CD4-positive, CD25-positive, alpha-beta regulatory T cell (primary cell): ENCODE measurements around the gene ETV1. TPM values are rescaled to one million over a fixed set of nuclear protein-coding genes. Genes with fewer than 3 reads are reported as not detected.

Experiments
- ATAC-seq, 2 donors: fragments of 150-1000 bp; cut with Tn5 transposase; one replicate each; pipeline ENCODE4 v1.10.0; 2021; ENCODE audit warnings: low read depth in 2 of 2, moderate number of reproducible peaks in 2 of 2, moderate library complexity in 1 of 2
- DNase-seq, 3 donors: peaks; one replicate each; pipeline versions ENCODE4 v3.0.0 to v3.0.0-alpha.2; 2012 to 2022; ENCODE audit warnings: mixed read lengths in 1 of 3
- H3K27ac ChIP-seq: one replicate; pipeline ENCODE4 v1.7.0; 2013; ENCODE audit warnings: mild to moderate bottlenecking, low read length; ENCODE audit not compliant: insufficient read depth, poor library complexity, severe bottlenecking
- H3K27me3 ChIP-seq: one replicate; pipeline ENCODE4 v1.7.0; 2013; ENCODE audit warnings: low read length; ENCODE audit not compliant: control insufficient read depth, insufficient read depth
- H3K36me3 ChIP-seq: one replicate; pipeline ENCODE4 v1.7.0; 2013; ENCODE audit warnings: mild to moderate bottlenecking, low read length, moderate library complexity; ENCODE audit not compliant: control insufficient read depth, insufficient read depth
- H3K4me1 ChIP-seq: 2 replicates; pipeline ENCODE4 v1.7.0; 2013; ENCODE audit warnings: mild to moderate bottlenecking, low read length; ENCODE audit not compliant: insufficient read depth, control insufficient read depth, poor library complexity, severe bottlenecking
- H3K4me3 ChIP-seq: one replicate; pipeline ENCODE4 v1.7.0; 2013; ENCODE audit warnings: low read depth, mild to moderate bottlenecking, low read length, moderate library complexity
- H3K9me3 ChIP-seq, 2 experiments: 1 replicate in 1 of 2; 2 replicates in 1 of 2; pipeline ENCODE4 v1.7.0; 2013; ENCODE audit warnings: low read length in 2 of 2, mild to moderate bottlenecking in 1 of 2, moderate library complexity in 1 of 2; ENCODE audit not compliant: control insufficient read depth in 2 of 2
- H3K27ac Mint-ChIP-seq, 3 donors: one replicate each; pipeline ENCODE4 v1.8.0; 2020 to 2022; ENCODE audit warnings: mild to moderate bottlenecking in 3 of 3, mixed read lengths in 3 of 3, moderate library complexity in 2 of 3
- H3K27me3 Mint-ChIP-seq: one replicate; pipeline ENCODE4 v1.8.0; 2022; ENCODE audit warnings: mild to moderate bottlenecking, mixed read lengths
- H3K36me3 Mint-ChIP-seq: one replicate; pipeline ENCODE4 v1.8.0; 2020; ENCODE audit warnings: mixed read lengths
- H3K4me1 Mint-ChIP-seq, 4 donors: one replicate each; pipeline ENCODE4 v1.8.0; 2020 to 2022; ENCODE audit warnings: mixed read lengths in 4 of 4, mild to moderate bottlenecking in 1 of 4
- H3K4me3 Mint-ChIP-seq, 4 donors: one replicate each; pipeline ENCODE4 v1.8.0; 2020 to 2022; ENCODE audit warnings: mild to moderate bottlenecking in 4 of 4, mixed read lengths in 4 of 4, moderate library complexity in 3 of 4
- H3K9me3 Mint-ChIP-seq, 7 donors: one replicate each; pipeline ENCODE4 v1.8.0; 2020 to 2022; ENCODE audit warnings: mixed read lengths in 7 of 7, mild to moderate bottlenecking in 3 of 7, moderate library complexity in 2 of 7
- polyA plus RNA-seq, 4 donors: library from polyadenylated mRNA; unstranded; fragments of 300-500 nt; fragmentation: Illumina TruSeq; gene quantifications; one replicate each; pipeline ENCODE4 v1.2.3, GENCODE V29; 2021
- total RNA-seq: library from RNA; stranded (reverse); gene quantifications from one replicate; pipeline ENCODE4 v1.2.3, GENCODE V29; 2022

Gene ETV1
- total RNA-seq (0.07 TPM), polyA plus RNA-seq (1 to 10 TPM in 1 of 4 donors, under 1 TPM in 2, not detected in 1; 0.15 to 1.2 (median 0.81) TPM)

- Mint-ChIP-seq H3K27me3 (peaks cover 9% of the 10 kb centered on the region), H3K4me3 (no peak within 1 kb of the TSS), H3K4me1 (no peaks in the 10 kb centered on the region), H3K27ac (no peak within 1 kb of the TSS), H3K36me3 (no peaks in the 10 kb centered on the region), H3K9me3 (peaks cover 0 to 3% (median 0%) of the 10 kb centered on the region in 7 donors)
- no peak within 1 kb of the TSS for H3K27ac ChIP-seq
- H3K9me3 ChIP-seq: no peaks in the 10 kb centered on the region
- peak in 1 of 2 donors; percentile 33 for ATAC-seq
- peak within 1 kb of the TSS; percentile 64 for H3K4me3 ChIP-seq
- H3K36me3 ChIP-seq: no peaks in the 10 kb centered on the region
- peaks cover 6% of the 10 kb centered on the region for H3K27me3 ChIP-seq
- no peak for DNase-seq
- peaks cover 19% of the 10 kb centered on the region for H3K4me1 ChIP-seq
These were observed at the start of gene ETV1 for GRCh38 chr7:13989126-13989948. Gene ETV1 (minus strand): TSS chr7:13989666. CDS start chr7:13989052, 614 bp downstream.

- H3K27me3 ChIP-seq: no peaks in the 10 kb centered on the region
- no peaks in the 10 kb centered on the region for H3K9me3 ChIP-seq
- H3K27me3 Mint-ChIP-seq: peaks cover 9% of the 10 kb centered on the region
- H3K4me1 ChIP-seq: no peaks in the 10 kb centered on the region
- no peaks in the 10 kb centered on the region for H3K4me1 Mint-ChIP-seq
- no peak overlapping the region for H3K4me3 ChIP-seq
- DNase-seq (no peak), ATAC-seq (no peak)
- no peak overlapping the region for H3K4me3 Mint-ChIP-seq
- no peaks in the 10 kb centered on the region for H3K36me3 Mint-ChIP-seq
- no peak overlapping the region for H3K27ac ChIP-seq
- H3K9me3 Mint-ChIP-seq: peaks cover 0 to 6% (median 0%) of the 10 kb centered on the region in 7 donors
- H3K36me3 ChIP-seq: no peaks in the 10 kb centered on the region
- no peak overlapping the region for H3K27ac Mint-ChIP-seq
These were observed 34.9 kb upstream of the ETV1 start for GRCh38 chr7:14024406-14024805.

- Mint-ChIP-seq H3K27me3 (peaks cover 9% of the 10 kb centered on the region), H3K4me3 (no peak overlapping the region), H3K4me1 (no peaks in the 10 kb centered on the region), H3K27ac (no peak overlapping the region), H3K9me3 (peaks cover 0 to 6% (median 0%) of the 10 kb centered on the region in 7 donors), H3K36me3 (no peaks in the 10 kb centered on the region)
- no peak for ATAC-seq
- no peaks in the 10 kb centered on the region for H3K36me3 ChIP-seq
- no peaks in the 10 kb centered on the region for H3K9me3 ChIP-seq
- H3K27ac ChIP-seq: no peak overlapping the region
- no peaks in the 10 kb centered on the region for H3K27me3 ChIP-seq
- no peaks in the 10 kb centered on the region for H3K4me1 ChIP-seq
- H3K4me3 ChIP-seq: no peak overlapping the region
- no peak for DNase-seq
These were observed 34.4 kb upstream of the ETV1 start for GRCh38 chr7:14023838-14024237.

- peaks cover 0 to 8% (median 1%) of the 10 kb centered on the region in 7 donors for H3K9me3 Mint-ChIP-seq
- ATAC-seq (no peak), DNase-seq (no peak)
- peaks cover 7% of the 10 kb centered on the region for H3K27me3 Mint-ChIP-seq
- H3K4me1 ChIP-seq: no peaks in the 10 kb centered on the region
- no peaks in the 10 kb centered on the region for H3K9me3 ChIP-seq
- H3K36me3 ChIP-seq: no peaks in the 10 kb centered on the region
- H3K36me3 Mint-ChIP-seq: no peaks in the 10 kb centered on the region
- H3K27ac Mint-ChIP-seq: no peak overlapping the region
- H3K4me3 ChIP-seq: no peak overlapping the region
- H3K4me1 Mint-ChIP-seq: no peaks in the 10 kb centered on the region
- no peaks in the 10 kb centered on the region for H3K27me3 ChIP-seq
- no peak overlapping the region for H3K4me3 Mint-ChIP-seq
- H3K27ac ChIP-seq: no peak overlapping the region
These were observed 33.9 kb upstream of the ETV1 start for GRCh38 chr7:14023342-14023741.

- H3K9me3 ChIP-seq: no peaks in the 10 kb centered on the region
- H3K4me3 ChIP-seq: no peak overlapping the region
- no peaks in the 10 kb centered on the region for H3K27me3 ChIP-seq
- H3K27ac ChIP-seq: no peak overlapping the region
- H3K9me3 Mint-ChIP-seq: peaks cover 0 to 6% (median 1%) of the 10 kb centered on the region in 7 donors
- ATAC-seq (no peak), DNase-seq (no peak)
- no peak overlapping the region for H3K4me3 Mint-ChIP-seq
- no peaks in the 10 kb centered on the region for H3K36me3 ChIP-seq
- no peaks in the 10 kb centered on the region for H3K4me1 Mint-ChIP-seq
- H3K36me3 Mint-ChIP-seq: no peaks in the 10 kb centered on the region
- no peaks in the 10 kb centered on the region for H3K4me1 ChIP-seq
- no peak overlapping the region for H3K27ac Mint-ChIP-seq
- H3K27me3 Mint-ChIP-seq: peaks cover 4% of the 10 kb centered on the region
These were observed 31.6 kb upstream of the ETV1 start for GRCh38 chr7:14021069-14021468.

GRCh38 chr7:14020339-14020900 lies 31.0 kb upstream of the ETV1 start:
- Mint-ChIP-seq H3K4me1 (no peaks in the 10 kb centered on the region), H3K36me3 (no peaks in the 10 kb centered on the region), H3K9me3 (peaks cover 0 to 6% (median 1%) of the 10 kb centered on the region in 7 donors), H3K27me3 (peaks cover 4% of the 10 kb centered on the region), H3K27ac (no peak overlapping the region), H3K4me3 (no peak overlapping the region)
- no peaks in the 10 kb centered on the region for H3K9me3 ChIP-seq
- H3K27ac ChIP-seq: no peak overlapping the region
- H3K4me3 ChIP-seq: no peak overlapping the region
- no peaks in the 10 kb centered on the region for H3K4me1 ChIP-seq
- DNase-seq (no peak), ATAC-seq (no peak)
- H3K27me3 ChIP-seq: no peaks in the 10 kb centered on the region
- H3K36me3 ChIP-seq: no peaks in the 10 kb centered on the region

GRCh38 chr7:14018751-14019150 lies 29.3 kb upstream of the ETV1 start:
- H3K27ac Mint-ChIP-seq: no peak overlapping the region
- ATAC-seq: no peak
- H3K4me1 ChIP-seq: no peaks in the 10 kb centered on the region

More at GRCh38 chr7:14018751-14019150, 29.3 kb upstream of the ETV1 start:
- Histone ChIP-seq H3K27ac (no peak overlapping the region), H3K27me3 (no peaks in the 10 kb centered on the region), H3K9me3 (no peaks in the 10 kb centered on the region), H3K36me3 (no peaks in the 10 kb centered on the region), H3K4me3 (no peak overlapping the region)
- H3K27me3 Mint-ChIP-seq: no peaks in the 10 kb centered on the region
- H3K4me3 Mint-ChIP-seq: no peak overlapping the region
- no peaks in the 10 kb centered on the region for H3K4me1 Mint-ChIP-seq
- H3K9me3 Mint-ChIP-seq: peaks cover 0 to 5% (median 1%) of the 10 kb centered on the region in 7 donors
- no peak for DNase-seq
- no peaks in the 10 kb centered on the region for H3K36me3 Mint-ChIP-seq
